Aortic smooth muscle cell (primary cell): ENCODE measurements around the gene SSTR4. TPM values are rescaled to one million over a fixed set of nuclear protein-coding genes. Genes with fewer than 3 reads are reported as not detected.

Experiments used
- total RNA-seq: library from RNA; depleted of rRNA; stranded (reverse); fragments of >200 nt; gene quantifications from 2 replicates; pipeline ENCODE4 v1.2.3, GENCODE V29; 2014

SSTR4 gene, protein sequence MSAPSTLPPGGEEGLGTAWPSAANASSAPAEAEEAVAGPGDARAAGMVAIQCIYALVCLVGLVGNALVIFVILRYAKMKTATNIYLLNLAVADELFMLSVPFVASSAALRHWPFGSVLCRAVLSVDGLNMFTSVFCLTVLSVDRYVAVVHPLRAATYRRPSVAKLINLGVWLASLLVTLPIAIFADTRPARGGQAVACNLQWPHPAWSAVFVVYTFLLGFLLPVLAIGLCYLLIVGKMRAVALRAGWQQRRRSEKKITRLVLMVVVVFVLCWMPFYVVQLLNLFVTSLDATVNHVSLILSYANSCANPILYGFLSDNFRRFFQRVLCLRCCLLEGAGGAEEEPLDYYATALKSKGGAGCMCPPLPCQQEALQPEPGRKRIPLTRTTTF
- 0.13 TPM in 1 of 2 replicates, not detected in the other for total RNA-seq

DNA sequence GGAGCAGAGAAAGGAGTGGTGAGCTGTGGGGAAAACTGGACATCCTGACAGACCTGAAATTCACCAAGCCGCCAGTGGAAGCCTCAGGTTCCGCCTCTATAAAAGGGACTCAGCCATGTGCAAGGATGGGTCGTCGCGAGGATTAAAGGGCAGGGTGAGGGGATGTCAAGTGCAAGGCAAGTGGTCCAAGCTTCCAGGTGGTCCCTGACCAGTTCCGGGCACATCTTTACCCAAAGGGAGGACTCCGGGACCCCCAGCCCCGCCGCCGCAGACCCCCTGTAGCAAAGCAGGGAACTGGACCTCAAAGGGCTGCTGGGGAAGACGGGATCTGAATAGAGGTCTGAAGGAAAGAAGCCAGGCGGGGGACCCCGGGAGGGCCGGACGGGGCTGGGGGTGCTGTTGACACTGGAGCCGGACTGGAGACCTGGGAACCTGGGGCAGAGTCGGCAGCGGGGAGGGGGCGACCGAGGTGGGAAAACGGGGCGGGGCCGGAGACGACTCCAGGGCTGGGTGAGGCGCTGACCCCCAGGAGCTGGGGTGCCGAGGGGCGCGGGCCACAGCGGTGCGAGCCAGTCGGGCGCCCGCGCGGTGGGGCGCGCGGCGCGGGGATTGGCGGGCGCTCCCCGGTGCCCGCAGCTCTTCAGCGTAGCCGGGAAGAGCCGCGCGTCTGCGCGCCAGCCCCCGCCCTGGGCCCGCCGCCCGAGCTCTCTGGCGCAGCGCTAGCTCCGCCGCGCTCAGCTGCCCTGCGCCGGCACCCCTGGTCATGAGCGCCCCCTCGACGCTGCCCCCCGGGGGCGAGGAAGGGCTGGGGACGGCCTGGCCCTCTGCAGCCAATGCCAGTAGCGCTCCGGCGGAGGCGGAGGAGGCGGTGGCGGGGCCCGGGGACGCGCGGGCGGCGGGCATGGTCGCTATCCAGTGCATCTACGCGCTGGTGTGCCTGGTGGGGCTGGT, at the start of gene SSTR4:
Gene SSTR4 (plus strand): TSS at position 592 of the 951 bp plus-strand sequence. CDS start 172 bp downstream, at position 764.

DNA sequence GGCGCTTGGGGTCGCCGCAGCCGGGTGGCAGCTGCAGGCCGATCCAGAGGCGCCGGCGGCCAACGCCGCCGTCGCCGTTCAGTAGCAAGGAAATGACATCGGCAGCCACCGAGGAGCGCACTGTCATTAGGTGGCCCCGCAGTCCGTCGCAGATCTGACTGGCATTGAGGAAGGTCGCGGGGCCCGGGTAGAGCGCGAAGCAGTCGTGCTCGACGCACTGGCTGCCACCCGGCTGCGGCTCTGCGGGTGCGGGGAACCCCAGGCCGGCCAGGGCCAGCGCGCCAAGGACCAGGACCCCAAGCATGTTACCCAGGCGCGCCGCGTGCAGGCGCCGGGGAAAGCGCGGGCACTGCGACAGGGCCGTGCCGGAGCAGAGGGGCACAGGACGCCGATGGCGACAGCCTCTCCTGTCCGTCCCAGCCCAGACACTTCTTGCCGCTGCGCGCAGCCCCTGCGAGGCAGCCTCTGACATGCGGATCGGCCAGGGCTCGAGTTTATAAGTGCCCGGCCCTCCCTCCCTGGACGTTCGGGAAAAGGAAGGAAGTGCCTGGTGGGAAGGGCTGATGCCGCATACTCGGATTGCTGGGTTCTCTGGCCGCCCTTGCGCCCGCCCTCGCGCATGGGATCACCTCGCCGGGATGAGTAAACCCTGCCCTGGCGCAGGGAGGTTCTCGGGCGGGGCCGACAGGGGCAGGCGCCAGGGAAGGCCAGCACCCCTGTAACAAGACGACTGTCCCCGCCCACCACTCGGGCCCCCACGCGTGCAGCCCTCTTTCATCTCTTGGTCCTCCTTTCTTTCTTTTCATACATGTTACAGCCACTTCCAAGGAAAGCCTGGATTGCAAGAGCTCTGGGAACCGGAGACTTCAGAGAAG, 14.3 kb downstream of the SSTR4 start, which contains the start of gene THBD:
Gene THBD (minus strand): TSS at position 472 of the 875 bp plus-strand sequence. CDS start 168 bp downstream, at position 304.

DNA sequence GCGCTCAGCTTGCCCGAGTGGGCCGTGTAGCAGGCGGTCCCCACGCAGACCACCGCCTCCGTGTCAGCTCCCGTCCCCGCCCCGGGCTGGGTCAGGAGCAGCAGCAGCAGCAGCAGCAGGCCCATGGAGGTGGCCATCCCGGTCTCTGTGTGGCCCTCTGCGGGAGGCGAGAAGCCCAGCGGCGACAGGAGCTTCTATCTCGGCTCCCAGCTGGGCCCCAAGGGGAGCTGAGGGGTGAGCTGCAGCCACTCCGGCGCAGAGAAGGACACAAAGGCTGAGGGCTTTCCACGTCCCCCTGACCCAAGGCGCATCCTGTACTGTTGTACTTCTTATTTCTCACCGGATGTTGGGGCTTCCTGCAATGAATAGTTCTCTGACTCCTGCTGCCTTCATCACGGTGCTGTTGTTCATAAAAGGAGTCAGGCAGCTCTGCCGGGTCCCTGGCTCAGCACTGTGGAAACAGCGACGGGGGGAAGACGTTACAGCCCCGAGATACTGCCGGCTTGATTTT, 51.0 kb downstream of the SSTR4 start, which contains the start of gene CD93:
Gene CD93 (minus strand): TSS at position 269 of the 511 bp plus-strand sequence. CDS start 132 bp downstream, at position 137.

Other genes starting within 250 kb of the SSTR4 start
- 123 and 293 TPM in 2 replicates for gene THBD, start 14.4 kb downstream of the SSTR4 start, total RNA-seq
- gene CD93, start 51.0 kb downstream of the SSTR4 start, total RNA-seq: 13.4 and 29.6 TPM in 2 replicates